Lung microvascular endothelial cell (primary cell): ENCODE measurements around the gene BTN3A1. TPM values are rescaled to one million over a fixed set of nuclear protein-coding genes. Genes with fewer than 3 reads are reported as not detected.

Source experiments
- total RNA-seq: library from RNA; depleted of rRNA; stranded (reverse); fragments of >200 nt; gene quantifications from 2 replicates; pipeline ENCODE4 v1.2.1, GENCODE V29; 2014

Gene BTN3A1
- total RNA-seq, 1 donor from 2014 or later, result 11.5 TPM

Other genes with a start within 250 kb of the BTN3A1 start
- 14.9 and 15.9 TPM in 2 replicates for gene BTN3A2, start 37.1 kb upstream of the BTN3A1 start, total RNA-seq
- 7.4 and 10.9 TPM in 2 replicates for gene BTN2A2, start 19.2 kb upstream of the BTN3A1 start, total RNA-seq
- 8.1 and 9.7 TPM in 2 replicates for gene BTN3A3, start 38.2 kb downstream of the BTN3A1 start, total RNA-seq
- gene BTN2A1, start 55.7 kb downstream of the BTN3A1 start, total RNA-seq, result 6.1 and 7.9 TPM in 2 replicates
- not detected in 2 replicates for gene BTN1A1, start 98.0 kb downstream of the BTN3A1 start, total RNA-seq
- gene HMGN4, start 136.1 kb downstream of the BTN3A1 start, total RNA-seq, result 45.5 and 52.4 TPM in 2 replicates
- gene ABT1, start 194.7 kb downstream of the BTN3A1 start, total RNA-seq, result 15.7 and 21.4 TPM in 2 replicates